ENCODE data around the gene HOXA11. TPM values are rescaled to one million over a fixed set of nuclear protein-coding genes. Genes with fewer than 3 reads are reported as not detected.
A peak's percentile ranks its signal among the peaks of the same experiment; 100 is the strongest.

Gene HOXA11
- total RNA-seq, 1 donor from 2014 or later, result not detected

- no peaks in the 10 kb centered on the region for H3K9me3 ChIP-seq
- peak overlapping the region; percentile 31 for H3K4me3 ChIP-seq
- no peak for TF ChIP-seq CTCF (IDR thresholded peaks at IDR 0.05)
- ATAC-seq (no peak), DNase-seq (peak; percentile 68)
- peaks cover 100% of the 10 kb centered on the region for H3K27me3 ChIP-seq
- no peaks in the 10 kb centered on the region for H3K36me3 ChIP-seq
- H3K4me1 ChIP-seq, result peaks cover 41% of the 10 kb centered on the region
- H3K27ac ChIP-seq, result no peak overlapping the region
- intact Hi-C loops (cut with DNase I), result no loop called here
These were observed 557 bp downstream of the HOXA11 start for GRCh38 chr7:27184337-27185012.

- no peaks in the 10 kb centered on the region for H3K36me3 ChIP-seq
- H3K4me3 ChIP-seq, result peak overlapping the region; percentile 31
- intact Hi-C loops (cut with DNase I), result no loop called here
- H3K4me1 ChIP-seq, result peaks cover 36% of the 10 kb centered on the region
- peaks cover 100% of the 10 kb centered on the region for H3K27me3 ChIP-seq
- no peaks in the 10 kb centered on the region for H3K9me3 ChIP-seq
- no peak for ATAC-seq
- DNase-seq, result peak; percentile 42
- TF ChIP-seq CTCF (IDR thresholded peaks at IDR 0.05), result no peak
- no peak overlapping the region for H3K27ac ChIP-seq
These were observed 1.2 kb downstream of the HOXA11 start for GRCh38 chr7:27183682-27184336.

GRCh38 chr7:27182861-27183681 is 2.0 kb downstream of the HOXA11 start:
- ATAC-seq, result no peak
- no peaks in the 10 kb centered on the region for H3K9me3 ChIP-seq
- H3K27ac ChIP-seq, result no peak overlapping the region
- intact Hi-C loops (cut with DNase I), result no loop called here
- H3K4me1 ChIP-seq, result peaks cover 28% of the 10 kb centered on the region
- H3K36me3 ChIP-seq, result no peaks in the 10 kb centered on the region
- H3K4me3 ChIP-seq, result no peak overlapping the region
- H3K27me3 ChIP-seq, result peaks cover 100% of the 10 kb centered on the region
- TF ChIP-seq CTCF (IDR thresholded peaks at IDR 0.05), result no peak
- DNase-seq, result peak; percentile 56

GRCh38 chr7:27182285-27182841 is 2.7 kb downstream of the HOXA11 start:
- DNase-seq (no peak), ATAC-seq (no peak)
- Histone ChIP-seq H3K27me3 (peaks cover 100% of the 10 kb centered on the region), H3K4me3 (no peak overlapping the region), H3K9me3 (no peaks in the 10 kb centered on the region), H3K36me3 (no peaks in the 10 kb centered on the region), H3K4me1 (peaks cover 21% of the 10 kb centered on the region), H3K27ac (no peak overlapping the region)
- TF ChIP-seq CTCF (IDR thresholded peaks at IDR 0.05), result no peak
- intact Hi-C loops (cut with DNase I), result no loop called here

GRCh38 chr7:27181795-27182275 is 3.2 kb downstream of the HOXA11 start:
- DNase-seq, result peak; percentile 51

More at GRCh38 chr7:27181795-27182275, 3.2 kb downstream of the HOXA11 start:
- no peaks in the 10 kb centered on the region for H3K36me3 ChIP-seq
- peaks cover 21% of the 10 kb centered on the region for H3K4me1 ChIP-seq
- H3K27me3 ChIP-seq, result peaks cover 100% of the 10 kb centered on the region
- TF ChIP-seq CTCF (IDR thresholded peaks at IDR 0.05), result no peak
- no peak overlapping the region for H3K4me3 ChIP-seq
- no peak for ATAC-seq
- H3K9me3 ChIP-seq, result no peaks in the 10 kb centered on the region
- intact Hi-C loops (cut with DNase I), result no loop called here
- H3K27ac ChIP-seq, result no peak overlapping the region

All from upper lobe of right lung (tissue), 1 donor.